COR-L47 (cell line): Measurements from ENCODE around the gene PRRG3.

Experiments used
- DNase-seq: peaks from one replicate; lab custom pipeline; 2025; lab: John Stamatoyannopoulos, UW

The PRRG3 gene

DNA sequence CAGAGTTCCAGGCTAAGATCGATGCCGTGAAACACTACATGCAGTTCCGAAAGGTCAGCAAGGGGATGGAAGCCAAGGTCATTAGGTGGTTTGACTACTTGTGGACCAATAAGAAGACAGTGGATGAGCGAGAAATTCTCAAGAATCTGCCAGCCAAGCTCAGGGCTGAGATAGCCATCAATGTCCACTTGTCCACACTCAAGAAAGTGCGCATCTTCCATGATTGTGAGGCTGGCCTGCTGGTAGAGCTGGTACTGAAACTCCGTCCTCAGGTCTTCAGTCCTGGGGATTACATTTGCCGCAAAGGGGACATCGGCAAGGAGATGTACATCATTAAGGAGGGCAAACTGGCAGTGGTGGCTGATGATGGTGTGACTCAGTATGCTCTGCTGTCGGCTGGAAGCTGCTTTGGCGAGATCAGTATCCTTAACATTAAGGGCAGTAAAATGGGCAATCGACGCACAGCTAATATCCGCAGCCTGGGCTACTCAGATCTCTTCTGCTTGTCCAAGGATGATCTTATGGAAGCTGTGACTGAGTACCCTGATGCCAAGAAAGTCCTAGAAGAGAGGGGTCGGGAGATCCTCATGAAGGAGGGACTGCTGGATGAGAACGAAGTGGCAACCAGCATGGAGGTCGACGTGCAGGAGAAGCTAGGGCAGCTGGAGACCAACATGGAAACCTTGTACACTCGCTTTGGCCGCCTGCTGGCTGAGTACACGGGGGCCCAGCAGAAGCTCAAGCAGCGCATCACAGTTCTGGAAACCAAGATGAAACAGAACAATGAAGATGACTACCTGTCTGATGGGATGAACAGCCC lies 48.6 kb downstream of the PRRG3 start:
- no peak for DNase-seq

DNA sequence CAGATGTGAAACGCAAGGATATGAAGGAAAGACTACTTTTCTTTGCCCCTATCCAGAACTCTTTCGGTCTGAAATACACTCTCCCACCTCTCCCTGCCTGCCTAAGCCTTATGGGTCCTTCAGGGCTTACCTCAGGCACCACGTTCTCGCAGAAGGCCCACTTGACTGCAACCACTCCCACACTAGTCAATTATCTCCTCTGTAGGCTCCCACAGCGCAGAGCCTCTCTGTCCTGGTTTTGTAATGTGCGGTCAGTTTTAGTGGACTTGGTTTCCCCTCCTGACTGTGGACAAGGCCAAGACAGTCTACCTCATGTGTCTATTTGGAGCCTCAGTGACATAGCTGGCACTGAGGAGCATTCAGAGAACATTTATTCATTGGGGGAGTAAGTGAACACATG lies 50.4 kb downstream of the PRRG3 start:
- no peak for DNase-seq

DNA sequence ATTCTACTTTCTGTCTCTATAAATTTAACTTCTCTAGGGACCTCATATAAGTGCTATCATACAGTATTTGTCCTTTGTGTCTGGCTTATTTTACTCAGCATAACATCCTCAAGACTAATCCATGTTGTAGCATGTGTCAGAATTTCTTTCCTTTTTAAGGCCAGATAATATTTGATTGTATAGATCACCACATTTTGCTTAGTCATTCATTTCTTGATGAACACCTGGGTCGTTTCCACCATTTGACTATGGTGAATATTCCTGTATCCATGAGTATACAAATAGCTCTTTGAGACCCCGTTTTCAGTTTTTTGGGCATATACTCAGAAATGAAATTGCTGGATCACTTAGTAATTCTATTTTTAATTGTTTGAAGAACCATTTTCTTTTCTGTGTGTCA lies 51.2 kb downstream of the PRRG3 start:
- no peak for DNase-seq

DNA sequence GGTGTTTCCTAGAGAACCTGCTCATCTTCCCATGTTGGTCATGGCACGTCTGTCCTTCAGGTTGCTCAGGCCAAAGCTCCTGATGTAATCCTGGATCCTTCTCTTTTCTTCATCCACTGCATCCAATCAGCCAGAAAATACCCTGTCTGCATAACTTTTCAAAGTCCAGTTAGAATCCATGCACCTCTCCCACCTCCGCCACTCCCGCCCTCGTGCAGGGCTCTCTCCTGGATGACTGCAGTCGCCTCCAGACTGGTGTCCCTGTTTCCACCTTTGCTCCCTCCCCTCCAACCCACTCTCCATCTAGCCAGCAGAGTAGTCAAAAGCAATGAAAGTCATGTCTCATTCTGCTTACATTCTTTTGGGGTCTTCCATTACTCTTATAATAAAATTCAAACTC lies 55.3 kb downstream of the PRRG3 start:
- no peak for DNase-seq

DNA sequence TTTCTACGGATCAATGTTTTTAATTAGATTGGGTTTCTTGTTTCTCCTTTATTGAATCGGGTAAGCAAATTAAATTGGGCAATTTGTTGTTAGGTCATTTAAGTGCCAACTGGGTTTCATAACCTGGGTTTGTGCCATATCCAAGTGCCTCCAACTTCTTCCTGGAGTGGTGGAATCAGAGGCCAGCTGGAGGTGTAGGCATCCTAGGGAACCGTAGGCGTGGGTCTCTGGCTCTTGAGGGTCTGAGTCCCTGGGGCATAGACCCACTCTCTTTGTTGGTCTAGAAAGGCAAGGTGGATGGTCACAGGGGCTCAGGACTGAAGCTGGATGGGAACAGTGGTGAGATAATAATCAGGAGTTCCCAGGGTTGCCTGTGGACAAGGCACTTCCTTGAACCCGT lies 57.6 kb downstream of the PRRG3 start:
- no peak for DNase-seq

DNA sequence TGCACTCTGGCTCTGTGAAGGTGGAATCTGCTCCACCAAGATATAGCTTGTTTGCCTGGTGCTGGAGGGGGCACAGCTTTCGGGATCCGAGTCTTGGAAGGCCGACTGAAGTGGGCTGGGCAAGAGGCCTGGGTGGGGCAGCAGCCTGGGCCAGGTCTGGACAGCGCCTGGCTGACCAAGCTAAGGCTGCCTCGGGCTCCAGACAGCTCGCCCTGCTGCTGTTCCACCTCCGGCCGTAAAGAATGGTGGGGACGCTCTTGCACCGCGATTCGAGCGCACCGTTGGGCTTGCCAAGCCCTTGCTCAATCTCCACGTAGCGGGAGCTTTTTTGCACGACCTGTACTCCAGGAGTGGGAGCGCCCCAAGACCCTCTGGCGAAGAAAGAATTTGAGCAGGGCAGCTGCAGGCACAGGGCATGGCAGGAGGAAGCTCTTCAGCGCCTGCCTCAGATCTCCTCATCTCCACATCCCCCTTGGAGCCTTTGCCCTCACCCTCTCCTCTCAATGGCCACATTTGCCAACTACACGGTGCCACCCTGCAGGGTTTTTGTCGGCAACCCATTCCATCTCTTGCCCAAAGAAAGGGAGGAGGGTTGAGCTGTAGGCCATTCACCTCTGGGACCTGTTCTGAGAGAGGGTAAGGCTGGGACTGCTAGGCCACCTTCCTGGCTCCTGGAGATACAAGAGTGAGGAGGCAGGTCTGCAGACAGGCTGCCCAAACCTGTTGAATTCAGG lies 58.2 kb downstream of the PRRG3 start:
- no peak for DNase-seq

DNA sequence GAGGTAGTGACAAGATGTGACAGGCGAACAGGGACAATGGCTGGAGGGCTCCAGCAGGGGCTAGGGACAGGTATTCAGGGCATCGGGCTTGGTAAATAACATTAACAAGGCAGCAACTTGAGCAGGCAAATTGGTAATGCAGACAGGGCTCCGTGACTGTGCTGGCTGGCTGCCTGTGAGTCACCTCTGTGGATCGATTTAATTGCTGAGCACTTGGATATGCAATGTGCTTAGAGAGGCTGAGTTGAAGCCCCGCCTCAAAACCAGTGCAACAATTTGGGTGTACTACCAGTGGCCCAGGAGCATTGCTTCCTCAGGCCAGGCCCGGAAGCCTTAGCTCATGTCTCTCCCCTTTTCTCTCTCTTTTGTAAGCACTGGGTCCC lies 58.8 kb downstream of the PRRG3 start:
- no peak for DNase-seq

DNA sequence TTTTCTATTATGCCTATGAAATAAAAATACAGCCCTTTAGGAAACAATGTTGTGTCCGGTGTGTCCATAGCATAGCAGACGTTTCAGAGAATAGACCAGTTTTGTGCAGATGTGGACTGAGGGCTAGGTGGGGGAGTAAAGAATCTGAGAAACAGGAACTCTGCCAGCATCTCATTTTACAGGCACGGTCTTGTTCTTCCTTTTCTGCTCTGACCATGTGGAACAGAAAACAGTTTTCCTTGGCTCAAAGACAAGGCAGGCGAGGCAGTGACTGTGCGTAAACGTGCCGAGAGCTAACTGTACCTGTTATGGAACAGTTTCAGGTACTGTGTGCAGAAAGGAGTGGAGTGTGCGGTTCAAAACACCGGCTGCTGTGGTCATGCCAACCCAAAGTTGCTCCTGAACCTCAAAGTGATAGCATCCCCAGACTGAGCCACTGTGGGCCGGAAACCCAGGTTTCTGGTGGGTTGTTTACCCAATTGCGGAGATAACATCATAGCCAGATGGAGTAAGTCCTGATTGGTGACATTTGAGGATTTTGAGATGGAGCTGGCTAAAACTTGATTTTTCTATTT lies 59.5 kb downstream of the PRRG3 start:
- no peak for DNase-seq
